ENCODE results near the gene PSMA5.

- TF ChIP-seq CTCF (conservative IDR thresholded peaks at IDR 0.05; ENCODE audit: low read length) (peak; percentile 92), EZH2phosphoT487 (IDR thresholded peaks at IDR 0.05; ENCODE audit: borderline replicate concordance, low read depth, low read length) (no peak)
Measured at GRCh38 chr1:109399326-109399957, 26.8 kb downstream of the PSMA5 start.

Data from OCI-LY7 (cell line).